Glomerular visceral epithelial cell (primary cell): Measurements from ENCODE around the gene AGAP1.
A peak's percentile ranks its signal among the peaks of the same experiment; 100 is the strongest.
"Not testable (repeated sequence)": the region's sequence is repeated elsewhere in the genome, so short reads cannot be mapped to it uniquely, and the experiment has no call there.

ENCODE experiments used
- DNase-seq: peaks from one replicate; pipeline ENCODE4 v3.0.0-alpha.2; 2016; ENCODE audit errors: extremely low spot score

AGAP1 gene

GRCh38 chr2:235940330-235940729 lies 446.5 kb downstream of the AGAP1 start:
- peak; percentile 87 for DNase-seq

GRCh38 chr2:235944591-235944990 lies 450.7 kb downstream of the AGAP1 start:
- DNase-seq = no peak

GRCh38 chr2:235945608-235946140 lies 451.8 kb downstream of the AGAP1 start:
- DNase-seq = no peak

- no peak for DNase-seq
These were observed 452.7 kb downstream of the AGAP1 start for GRCh38 chr2:235946590-235946989.

GRCh38 chr2:235947055-235947454 lies 453.2 kb downstream of the AGAP1 start:
- DNase-seq = not testable (repeated sequence)

GRCh38 chr2:235949567-235950472 lies 456.0 kb downstream of the AGAP1 start:
- DNase-seq = no peak

- no peak for DNase-seq
These were observed 456.6 kb downstream of the AGAP1 start for GRCh38 chr2:235950473-235950809.

- DNase-seq = no peak
These were observed 457.6 kb downstream of the AGAP1 start for GRCh38 chr2:235951493-235951892.

GRCh38 chr2:235951982-235952381 lies 458.1 kb downstream of the AGAP1 start:
- no peak for DNase-seq

- no peak for DNase-seq
These were observed 458.9 kb downstream of the AGAP1 start for GRCh38 chr2:235952714-235953113.

- DNase-seq = no peak
These were observed 460.4 kb downstream of the AGAP1 start for GRCh38 chr2:235954281-235954680.

- DNase-seq = no peak
These were observed 461.1 kb downstream of the AGAP1 start for GRCh38 chr2:235954888-235955480.

GRCh38 chr2:235955664-235956063 lies 461.8 kb downstream of the AGAP1 start:
- DNase-seq = no peak

GRCh38 chr2:235956281-235956970 lies 462.6 kb downstream of the AGAP1 start:
- DNase-seq = no peak

GRCh38 chr2:235957251-235957650 lies 463.4 kb downstream of the AGAP1 start:
- DNase-seq = no peak

GRCh38 chr2:235958221-235958930 lies 464.5 kb downstream of the AGAP1 start:
- DNase-seq = no peak

GRCh38 chr2:235958931-235959410 lies 465.1 kb downstream of the AGAP1 start:
- no peak for DNase-seq

GRCh38 chr2:235960011-235960715 lies 466.3 kb downstream of the AGAP1 start:
- no peak for DNase-seq

GRCh38 chr2:235960716-235961640 lies 467.1 kb downstream of the AGAP1 start:
- no peak for DNase-seq

- DNase-seq = no peak
These were observed 467.9 kb downstream of the AGAP1 start for GRCh38 chr2:235961711-235962110.
